ENCODE data around the gene CADPS. TPM values are rescaled to one million over a fixed set of nuclear protein-coding genes. Genes with fewer than 3 reads are reported as not detected.

The CADPS gene
- total and polyA plus RNA-seq, 12 donors: 1.4 to 36.6 (median 21.6) TPM

DNA sequence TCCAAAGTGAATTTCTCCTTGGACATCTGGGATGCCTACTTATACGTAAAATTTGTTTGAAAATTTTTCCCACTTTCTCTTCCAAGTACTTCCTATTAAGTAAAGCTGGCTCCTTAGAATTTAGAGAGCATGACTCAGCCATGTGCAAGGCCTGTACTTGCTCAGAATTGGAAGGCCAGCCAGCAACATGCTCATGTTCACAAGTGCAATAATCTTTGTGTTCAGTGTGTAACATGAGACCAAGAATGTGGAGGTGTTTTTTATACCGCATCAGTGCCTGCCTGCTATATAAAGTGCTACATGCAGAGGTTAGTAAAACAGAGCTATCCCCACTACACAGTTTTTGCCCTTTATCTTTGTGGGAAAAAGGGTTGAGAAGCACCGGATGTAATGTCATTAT is 349.9 kb downstream of the CADPS start:
- intact Hi-C loops (cut with DNase I): no loop called here
- no peak overlapping the region for H3K4me3 ChIP-seq

GRCh38 chr3:62523672-62524071 is 351.5 kb downstream of the CADPS start:
- H3K9me3 ChIP-seq: no peaks in the 10 kb centered on the region
- no peak for TF ChIP-seq CTCF (IDR thresholded peaks at IDR 0.05)
- ATAC-seq (no peak), DNase-seq (no peak)
- no peak overlapping the region for H3K27ac ChIP-seq
- H3K36me3 ChIP-seq: no peaks in the 10 kb centered on the region
- intact Hi-C loops (cut with DNase I): no loop called here
- no peaks in the 10 kb centered on the region for H3K4me1 ChIP-seq
- 78 to 80% methylated on average over 4 of the region's 4 CpGs for WGBS, 2 donors
- no peaks in the 10 kb centered on the region for H3K27me3 ChIP-seq
- no peak overlapping the region for H3K4me3 ChIP-seq

More for the DNA sequence above, 349.9 kb downstream of the CADPS start:
- 80 to 82% methylated on average over 3 of the region's 3 CpGs for WGBS, 2 donors
- H3K9me3 ChIP-seq: no peaks in the 10 kb centered on the region
- H3K27ac ChIP-seq: no peak overlapping the region
- no peaks in the 10 kb centered on the region for H3K4me1 ChIP-seq
- no peaks in the 10 kb centered on the region for H3K36me3 ChIP-seq
- no peak for ATAC-seq
- no peak for DNase-seq
- no peak for TF ChIP-seq CTCF (IDR thresholded peaks at IDR 0.05)
- no peaks in the 10 kb centered on the region for H3K27me3 ChIP-seq

GRCh38 chr3:62521464-62522105 is 353.6 kb downstream of the CADPS start:
- Histone ChIP-seq H3K36me3 (no peaks in the 10 kb centered on the region), H3K27me3 (no peaks in the 10 kb centered on the region), H3K4me3 (no peak overlapping the region), H3K9me3 (no peaks in the 10 kb centered on the region), H3K4me1 (no peaks in the 10 kb centered on the region), H3K27ac (no peak overlapping the region)
- DNase-seq (no peak), ATAC-seq (no peak)
- intact Hi-C loops (cut with DNase I): no loop called here
- no peak for TF ChIP-seq CTCF (IDR thresholded peaks at IDR 0.05)
- WGBS, 2 donors: 82 to 88% methylated on average over 8 of the region's 8 CpGs

DNA sequence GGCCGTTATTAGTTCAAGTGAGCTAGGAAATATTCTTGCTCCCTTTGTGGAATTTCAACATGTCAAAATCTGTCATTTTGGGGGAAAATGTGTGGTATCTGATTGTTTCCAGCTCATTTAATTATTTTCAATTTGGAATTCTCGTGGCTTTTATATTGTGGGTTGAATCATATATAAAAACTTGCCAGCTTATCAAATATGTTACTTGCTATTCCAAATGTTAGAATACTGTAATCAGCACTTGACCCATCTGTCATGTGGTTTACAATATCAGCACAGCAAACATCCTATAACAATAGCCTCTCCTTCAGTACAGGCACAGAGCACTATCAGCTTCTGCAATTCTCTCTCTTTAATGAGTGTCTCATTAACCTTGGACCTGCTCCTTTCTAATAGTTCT is 371.7 kb downstream of the CADPS start:
- H3K9me3 ChIP-seq: no peaks in the 10 kb centered on the region
- intact Hi-C loops (cut with DNase I): no loop called here
- 54 to 69% methylated on average over 2 of the region's 2 CpGs for WGBS, 2 donors
- H3K4me1 ChIP-seq: peaks cover 0 to 9% (median 0%) of the 10 kb centered on the region in 9 donors
- TF ChIP-seq CTCF (IDR thresholded peaks at IDR 0.05): no peak
- H3K27me3 ChIP-seq: no peaks in the 10 kb centered on the region
- ATAC-seq: no peak
- DNase-seq: no peak
- no peaks in the 10 kb centered on the region for H3K36me3 ChIP-seq
- H3K27ac ChIP-seq: no peak overlapping the region
- H3K4me3 ChIP-seq: no peak overlapping the region
